ENCODE results near the gene OR51A2.
A peak's percentile ranks its signal among the peaks of the same experiment; 100 is the strongest.
"Not testable (repeated sequence)": the region's sequence is repeated elsewhere in the genome, so short reads cannot be mapped to it uniquely, and the experiment has no call there.

The OR51A2 gene

GRCh38 chr11:4955613-4956012, at the start of gene OR51A2:
Gene OR51A2, minus strand, starts transcription at chr11:4955713. Its CDS starts 0 bp downstream, at chr11:4955713.
- DNase-seq, result not testable (repeated sequence)

GRCh38 chr11:5004424-5005274, 49.1 kb upstream of the OR51A2 start:
- peak; percentile 53 for DNase-seq

GRCh38 chr11:4994551-4994950, 39.0 kb upstream of the OR51A2 start, which contains the start of gene OR51L1:
Gene OR51L1, plus strand, starts transcription at chr11:4994851. Its CDS starts 4,132 bp downstream, at chr11:4998983.
- no peak for DNase-seq

GRCh38 chr11:4991060-4991459, 35.5 kb upstream of the OR51A2 start:
- no peak for DNase-seq

- no peak for DNase-seq
These were observed 28.3 kb upstream of the OR51A2 start for GRCh38 chr11:4983841-4984240.

- DNase-seq, result no peak
These were observed 27.2 kb upstream of the OR51A2 start for GRCh38 chr11:4982678-4983077.

GRCh38 chr11:4979036-4979435, 23.5 kb upstream of the OR51A2 start:
- no peak for DNase-seq

- DNase-seq, result no peak
These were observed 19.9 kb upstream of the OR51A2 start for GRCh38 chr11:4975436-4975835.

- no peak for DNase-seq
These were observed 7.3 kb upstream of the OR51A2 start for GRCh38 chr11:4962816-4963215.

- no peak for DNase-seq
These were observed 5.4 kb upstream of the OR51A2 start for GRCh38 chr11:4960877-4961276.

- DNase-seq, result no peak
These were observed 1.9 kb upstream of the OR51A2 start for GRCh38 chr11:4957396-4957795.

GRCh38 chr11:4947505-4947904, 8.0 kb downstream of the OR51A2 start, which contains the start of gene OR51A4:
Gene OR51A4, minus strand, starts transcription at chr11:4947605. Its CDS starts 505 bp downstream, at chr11:4947100.
- DNase-seq, result no peak

- DNase-seq, result no peak
These were observed 18.8 kb downstream of the OR51A2 start for GRCh38 chr11:4936745-4937144.

GRCh38 chr11:4932751-4933150, 22.8 kb downstream of the OR51A2 start:
- no peak for DNase-seq

- no peak for DNase-seq
These were observed 28.9 kb downstream of the OR51A2 start for GRCh38 chr11:4926608-4927007.

- no peak for DNase-seq
These were observed 31.3 kb downstream of the OR51A2 start, which contains the start of gene OR51G1 for GRCh38 chr11:4924239-4924638. Gene OR51G1, minus strand, starts transcription at chr11:4924339. Its CDS starts 0 bp downstream, at chr11:4924339.

GRCh38 chr11:4922304-4922703, 33.2 kb downstream of the OR51A2 start:
- DNase-seq, result no peak

- no peak for DNase-seq
These were observed 33.7 kb downstream of the OR51A2 start for GRCh38 chr11:4921796-4922195.

- no peak for DNase-seq
These were observed 36.3 kb downstream of the OR51A2 start, which contains the start of gene OR51G2 for GRCh38 chr11:4919250-4919649. Gene OR51G2, minus strand, starts transcription at chr11:4919350. Its CDS starts 3,687 bp downstream, at chr11:4915663.

- DNase-seq, result no peak
These were observed 38.9 kb downstream of the OR51A2 start for GRCh38 chr11:4916581-4916980.

All from NCI-H1436 (cell line).